Activated T-cell treated with anti-CD3 and anti-CD28 coated beads, Interleukin-2, amount 50 U/mL, for 4 hours (primary cell): ENCODE data around the gene ELMOD3. TPM values are rescaled to one million over a fixed set of nuclear protein-coding genes. Genes with fewer than 3 reads are reported as not detected.
"Not testable (repeated sequence)": the region's sequence is repeated elsewhere in the genome, so short reads cannot be mapped to it uniquely, and the experiment has no call there.

Source experiments
- ATAC-seq, 2 donors: fragments of 200-7000 bp; cut with Tn5 transposase; one replicate each; pipeline ENCODE4 v1.10.0; 2021
- DNase-seq: peaks from one replicate; pipeline ENCODE4 v3.0.0-alpha.2; 2020
- H3K27me3 Mint-ChIP-seq: one replicate; pipeline ENCODE4 v1.8.0; 2021; ENCODE audit warnings: low read depth, mixed read lengths
- H3K36me3 Mint-ChIP-seq: one replicate; pipeline ENCODE4 v1.8.0; 2022; ENCODE audit warnings: mixed read lengths; ENCODE audit not compliant: insufficient read depth
- H3K4me1 Mint-ChIP-seq: one replicate; pipeline ENCODE4 v1.8.0; 2021; ENCODE audit warnings: low read depth, mixed read lengths
- H3K4me3 Mint-ChIP-seq: one replicate; pipeline ENCODE4 v1.8.0; 2021; ENCODE audit warnings: mild to moderate bottlenecking, moderate library complexity, mixed read lengths
- H3K9me3 Mint-ChIP-seq: one replicate; pipeline ENCODE4 v1.8.0; 2021; ENCODE audit warnings: mixed read lengths
- total RNA-seq, 3 donors: library from RNA; stranded (reverse); gene quantifications; one replicate each; pipeline ENCODE4 v1.2.1, GENCODE V29; 2021

The ELMOD3 gene
- 1 to 10 TPM; 5.5 to 9.9 (median 8.8) TPM for total RNA-seq

- H3K4me3 Mint-ChIP-seq, result peak within 1 kb of the TSS; percentile 98
- H3K4me1 Mint-ChIP-seq, result peaks cover 41% of the 10 kb centered on the region
- H3K27me3 Mint-ChIP-seq, result no peaks in the 10 kb centered on the region
- ATAC-seq (peak; percentile 100), DNase-seq (peak; percentile 93)
- H3K9me3 Mint-ChIP-seq, result no peaks in the 10 kb centered on the region
- peaks cover 34% of the 10 kb centered on the region for H3K36me3 Mint-ChIP-seq
Measured at GRCh38 chr2:85354286-85355072, at the start of gene ELMOD3, which contains the start of gene RETSAT. TSS of gene ELMOD3 (plus strand) at chr2:85354769. CDS start at chr2:85357199, 2,430 bp downstream. TSS of gene RETSAT (minus strand) at chr2:85354528. CDS start at chr2:85354507, 21 bp downstream.

GRCh38 chr2:85307527-85307897, 47.1 kb upstream of the ELMOD3 start:
- no peak for ATAC-seq
- peaks cover 3% of the 10 kb centered on the region for H3K27me3 Mint-ChIP-seq
- H3K36me3 Mint-ChIP-seq, result no peaks in the 10 kb centered on the region
- DNase-seq, result no peak
- peak overlapping the region; percentile 42 for H3K4me3 Mint-ChIP-seq
- peaks cover 28% of the 10 kb centered on the region for H3K4me1 Mint-ChIP-seq
- H3K9me3 Mint-ChIP-seq, result no peaks in the 10 kb centered on the region

- H3K27me3 Mint-ChIP-seq, result peaks cover 3% of the 10 kb centered on the region
- H3K4me1 Mint-ChIP-seq, result peaks cover 28% of the 10 kb centered on the region
- no peak for ATAC-seq
- H3K36me3 Mint-ChIP-seq, result no peaks in the 10 kb centered on the region
- no peaks in the 10 kb centered on the region for H3K9me3 Mint-ChIP-seq
- no peak overlapping the region for H3K4me3 Mint-ChIP-seq
- no peak for DNase-seq
Measured at GRCh38 chr2:85308201-85308600, 46.4 kb upstream of the ELMOD3 start.

GRCh38 chr2:85308896-85309555, 45.5 kb upstream of the ELMOD3 start:
- ATAC-seq (peak; percentile 39 to 41), DNase-seq (no peak)
- Mint-ChIP-seq H3K27me3 (peaks cover 2% of the 10 kb centered on the region), H3K9me3 (no peaks in the 10 kb centered on the region), H3K36me3 (peaks cover 3% of the 10 kb centered on the region), H3K4me3 (peak overlapping the region; percentile 82), H3K4me1 (peaks cover 28% of the 10 kb centered on the region)

- Mint-ChIP-seq H3K4me1 (peaks cover 28% of the 10 kb centered on the region), H3K4me3 (peak overlapping the region; percentile 82), H3K27me3 (no peaks in the 10 kb centered on the region), H3K36me3 (peaks cover 6% of the 10 kb centered on the region), H3K9me3 (no peaks in the 10 kb centered on the region)
- DNase-seq, result no peak
- ATAC-seq, result peak in 1 of 2 donors; percentile 41
Measured at GRCh38 chr2:85309699-85310321, 44.8 kb upstream of the ELMOD3 start.

GRCh38 chr2:85310330-85310729, 44.2 kb upstream of the ELMOD3 start:
- ATAC-seq (no peak), DNase-seq (no peak)
- no peaks in the 10 kb centered on the region for H3K27me3 Mint-ChIP-seq
- H3K4me1 Mint-ChIP-seq, result peaks cover 28% of the 10 kb centered on the region
- no peaks in the 10 kb centered on the region for H3K9me3 Mint-ChIP-seq
- H3K36me3 Mint-ChIP-seq, result peaks cover 6% of the 10 kb centered on the region
- H3K4me3 Mint-ChIP-seq, result peak overlapping the region; percentile 82

- ATAC-seq (no peak), DNase-seq (no peak)
- Mint-ChIP-seq H3K36me3 (peaks cover 16% of the 10 kb centered on the region), H3K4me1 (peaks cover 31% of the 10 kb centered on the region), H3K27me3 (no peaks in the 10 kb centered on the region), H3K9me3 (no peaks in the 10 kb centered on the region), H3K4me3 (no peak overlapping the region)
Measured at GRCh38 chr2:85312404-85312803, 42.2 kb upstream of the ELMOD3 start.

- DNase-seq (no peak), ATAC-seq (no peak)
- H3K4me1 Mint-ChIP-seq, result peaks cover 31% of the 10 kb centered on the region
- no peak overlapping the region for H3K4me3 Mint-ChIP-seq
- no peaks in the 10 kb centered on the region for H3K9me3 Mint-ChIP-seq
- H3K36me3 Mint-ChIP-seq, result peaks cover 25% of the 10 kb centered on the region
- no peaks in the 10 kb centered on the region for H3K27me3 Mint-ChIP-seq
Measured at GRCh38 chr2:85314884-85315242, 39.7 kb upstream of the ELMOD3 start.

GRCh38 chr2:85315921-85316320, 38.6 kb upstream of the ELMOD3 start:
- ATAC-seq, H3K9me3 Mint-ChIP-seq, DNase-seq, H3K27me3 Mint-ChIP-seq, H3K4me3 Mint-ChIP-seq: not testable (repeated sequence)
- Mint-ChIP-seq H3K4me1 (peaks cover 34% of the 10 kb centered on the region), H3K36me3 (peaks cover 36% of the 10 kb centered on the region)

GRCh38 chr2:85318222-85319074, 36.1 kb upstream of the ELMOD3 start:
- H3K4me3 Mint-ChIP-seq, result peak overlapping the region; percentile 34
- H3K36me3 Mint-ChIP-seq, result peaks cover 56% of the 10 kb centered on the region
- DNase-seq, result no peak
- no peaks in the 10 kb centered on the region for H3K9me3 Mint-ChIP-seq
- peaks cover 59% of the 10 kb centered on the region for H3K4me1 Mint-ChIP-seq
- H3K27me3 Mint-ChIP-seq, result no peaks in the 10 kb centered on the region
- ATAC-seq, result peak; percentile 93

- DNase-seq (no peak), ATAC-seq (no peak)
- Mint-ChIP-seq H3K27me3 (no peaks in the 10 kb centered on the region), H3K9me3 (no peaks in the 10 kb centered on the region), H3K4me3 (no peak overlapping the region), H3K4me1 (peaks cover 73% of the 10 kb centered on the region), H3K36me3 (peaks cover 61% of the 10 kb centered on the region)
Measured at GRCh38 chr2:85319796-85320195, 34.8 kb upstream of the ELMOD3 start.

- DNase-seq (no peak), ATAC-seq (no peak)
- Mint-ChIP-seq H3K4me1 (peaks cover 73% of the 10 kb centered on the region), H3K36me3 (peaks cover 66% of the 10 kb centered on the region), H3K9me3 (no peaks in the 10 kb centered on the region), H3K4me3 (peak overlapping the region; percentile 95), H3K27me3 (no peaks in the 10 kb centered on the region)
Measured at GRCh38 chr2:85323351-85323987, 31.1 kb upstream of the ELMOD3 start.

GRCh38 chr2:85323988-85324367, 30.6 kb upstream of the ELMOD3 start:
- not testable (repeated sequence) for DNase-seq, H3K9me3 Mint-ChIP-seq, H3K27me3 Mint-ChIP-seq, ATAC-seq
- H3K36me3 Mint-ChIP-seq, result peaks cover 66% of the 10 kb centered on the region
- H3K4me1 Mint-ChIP-seq, result peaks cover 70% of the 10 kb centered on the region
- H3K4me3 Mint-ChIP-seq, result peak overlapping the region; percentile 95
